K562 (cell line): Measurements from ENCODE around the gene ZBTB24. TPM values are rescaled to one million over a fixed set of nuclear protein-coding genes. Genes with fewer than 3 reads are reported as not detected.

ENCODE experiments used
- ELF1 ChIP-seq: fragments of 200-800 bp; sonication (Bioruptor generic); IDR thresholded peaks from 2 replicates; pipeline ENCODE4 v1.6.1; 2016; ENCODE audit warnings: missing genetic modification characterization, missing compliant biosample characterization
- HCFC1 ChIP-seq: IDR thresholded peaks from 2 replicates; pipeline ENCODE4 v1.6.1; 2012; ENCODE audit warnings: low read depth, low read length, improper control_type of control experiment
- NR2C2 ChIP-seq, 2 experiments: fragments of 200-800 bp in 1 of 2; sonication (Bioruptor generic) in 1 of 2; sonication (generic) in 1 of 2; formaldehyde crosslinking in 1 of 2; IDR thresholded peaks; 2 replicates each; pipeline versions ENCODE4 v1.6.1 to v1.8.0; 2016 to 2022; ENCODE audit warnings: mild to moderate bottlenecking in 1 of 2, missing compliant biosample characterization in 1 of 2, missing genetic modification characterization in 1 of 2, missing genetic modification reagents in 1 of 2
- POLR2G ChIP-seq: fragments of 200-400 bp; formaldehyde crosslinking; IDR thresholded peaks from 2 replicates; pipeline ENCODE4 v1.6.1; 2017; ENCODE audit warnings: low read depth, mild to moderate bottlenecking, antibody characterized with exemption, low read length, moderate library complexity
- ZBTB7A ChIP-seq: IDR thresholded peaks from 2 replicates; pipeline ENCODE4 v1.6.1; 2011; ENCODE audit warnings: low read depth, mild to moderate bottlenecking, low read length, moderate library complexity, borderline replicate concordance; ENCODE audit not compliant: control insufficient read depth
- polyA plus RNA-seq, 8 experiments: library from polyadenylated mRNA; depleted of rRNA in 4 of 8; stranded (reverse) in 5 of 8; unstranded in 3 of 8; fragments of >200 nt; fragmentation: Nextera tagmentation in 2 of 8; fragmentation: Illumina TruSeq in 1 of 8; extraction: Ambion mirVana in 2 of 8; extraction: Trizol in 1 of 8; gene quantifications; 2 replicates each; pipeline versions ENCODE4 v1.2.1 to v1.2.3, GENCODE V29; 2011 to 2014; ENCODE audit warnings: inconsistent platforms in 1 of 8, missing spikeins in 1 of 8
- total RNA-seq, 7 experiments: library from RNA; depleted of rRNA in 6 of 7; stranded (reverse); fragments of >200 nt in 6 of 7; fragmentation: Illumina TruSeq in 2 of 7; extraction: Trizol in 2 of 7; gene quantifications; 2 replicates each; pipeline versions ENCODE4 v1.2.1 to v1.2.3, GENCODE V29; 2011 to 2021; ENCODE audit warnings: low replicate concordance in 1 of 7
- TF ChIP-seq, protein P1 (sequence below), 3 experiments: fragments of 200-800 bp in 1 of 3; fragments of 250-450 bp in 1 of 3; fragments of 450-650 bp in 1 of 3; sonication (Bioruptor Pico) in 1 of 3; sonication (Bioruptor generic) in 1 of 3; formaldehyde crosslinking in 1 of 3; IDR thresholded peaks; 2 replicates each; pipeline versions ENCODE4 v1.6.1 to v1.8.0; 2016 to 2022; ENCODE audit warnings: mild to moderate bottlenecking in 2 of 3, missing genetic modification characterization in 2 of 3, missing compliant biosample characterization in 1 of 3, moderate library complexity in 1 of 3
- TF ChIP-seq, protein P2 (sequence below), 2 experiments: fragments of 450-650 bp in 1 of 2; sonication (generic) in 1 of 2; formaldehyde crosslinking in 1 of 2; IDR thresholded peaks; 2 replicates each; pipeline versions ENCODE4 v1.7.1 to v1.9.0; 2016 to 2022; ENCODE audit warnings: inconsistent platforms in 1 of 2, mild to moderate bottlenecking in 1 of 2, missing genetic modification reagents in 1 of 2

ZBTB24 gene
- total and polyA plus RNA-seq, 9 of the 15 experiments (the other 6 are each of a cell fraction or from before 2014, with no cell fraction given): 2.0 to 16.7 (median 8.3) TPM

DNA sequence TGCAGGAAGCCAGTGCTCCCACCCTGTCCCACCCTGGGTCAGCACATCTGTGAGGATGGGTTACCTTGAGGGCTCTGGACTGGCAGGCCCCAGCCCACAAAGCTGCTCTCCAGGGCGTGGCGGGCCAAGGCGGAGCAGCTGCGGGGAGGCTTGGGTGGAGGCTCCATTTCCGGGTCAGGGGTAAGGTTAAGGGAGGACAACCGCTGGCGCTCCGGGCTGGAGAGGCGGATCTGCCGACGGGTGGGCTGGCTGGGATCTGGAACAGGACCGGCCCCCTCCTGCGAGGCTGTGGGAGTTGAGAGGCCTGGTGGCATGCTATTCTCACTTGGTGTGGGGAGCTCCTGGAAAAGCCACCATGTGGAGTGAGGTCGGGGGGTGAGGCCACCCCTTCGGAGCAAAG, 36.9 kb downstream of the ZBTB24 start (continued):
- TF ChIP-seq, protein P1, sequence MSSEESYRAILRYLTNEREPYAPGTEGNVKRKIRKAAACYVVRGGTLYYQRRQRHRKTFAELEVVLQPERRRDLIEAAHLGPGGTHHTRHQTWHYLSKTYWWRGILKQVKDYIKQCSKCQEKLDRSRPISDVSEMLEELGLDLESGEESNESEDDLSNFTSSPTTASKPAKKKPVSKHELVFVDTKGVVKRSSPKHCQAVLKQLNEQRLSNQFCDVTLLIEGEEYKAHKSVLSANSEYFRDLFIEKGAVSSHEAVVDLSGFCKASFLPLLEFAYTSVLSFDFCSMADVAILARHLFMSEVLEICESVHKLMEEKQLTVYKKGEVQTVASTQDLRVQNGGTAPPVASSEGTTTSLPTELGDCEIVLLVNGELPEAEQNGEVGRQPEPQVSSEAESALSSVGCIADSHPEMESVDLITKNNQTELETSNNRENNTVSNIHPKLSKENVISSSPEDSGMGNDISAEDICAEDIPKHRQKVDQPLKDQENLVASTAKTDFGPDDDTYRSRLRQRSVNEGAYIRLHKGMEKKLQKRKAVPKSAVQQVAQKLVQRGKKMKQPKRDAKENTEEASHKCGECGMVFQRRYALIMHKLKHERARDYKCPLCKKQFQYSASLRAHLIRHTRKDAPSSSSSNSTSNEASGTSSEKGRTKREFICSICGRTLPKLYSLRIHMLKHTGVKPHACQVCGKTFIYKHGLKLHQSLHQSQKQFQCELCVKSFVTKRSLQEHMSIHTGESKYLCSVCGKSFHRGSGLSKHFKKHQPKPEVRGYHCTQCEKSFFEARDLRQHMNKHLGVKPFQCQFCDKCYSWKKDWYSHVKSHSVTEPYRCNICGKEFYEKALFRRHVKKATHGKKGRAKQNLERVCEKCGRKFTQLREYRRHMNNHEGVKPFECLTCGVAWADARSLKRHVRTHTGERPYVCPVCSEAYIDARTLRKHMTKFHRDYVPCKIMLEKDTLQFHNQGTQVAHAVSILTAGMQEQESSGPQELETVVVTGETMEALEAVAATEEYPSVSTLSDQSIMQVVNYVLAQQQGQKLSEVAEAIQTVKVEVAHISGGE (CRISPR knock-in tag; IDR thresholded peaks at IDR 0.05): peak in 1 of 3 experiments; percentile 58; a peak in 2 of 6 replicates
- TF ChIP-seq ELF1: 0 out of 2 replicates have a peak, but pooled peaks have one; percentile 27
- TF ChIP-seq NR2C2 (CRISPR knock-in tag; IDR thresholded peaks at IDR 0.05): peak; percentile 90
- TF ChIP-seq NR2C2 (tag; IDR thresholded peaks at IDR 0.05): peak; percentile 85
- TF ChIP-seq, protein P2, sequence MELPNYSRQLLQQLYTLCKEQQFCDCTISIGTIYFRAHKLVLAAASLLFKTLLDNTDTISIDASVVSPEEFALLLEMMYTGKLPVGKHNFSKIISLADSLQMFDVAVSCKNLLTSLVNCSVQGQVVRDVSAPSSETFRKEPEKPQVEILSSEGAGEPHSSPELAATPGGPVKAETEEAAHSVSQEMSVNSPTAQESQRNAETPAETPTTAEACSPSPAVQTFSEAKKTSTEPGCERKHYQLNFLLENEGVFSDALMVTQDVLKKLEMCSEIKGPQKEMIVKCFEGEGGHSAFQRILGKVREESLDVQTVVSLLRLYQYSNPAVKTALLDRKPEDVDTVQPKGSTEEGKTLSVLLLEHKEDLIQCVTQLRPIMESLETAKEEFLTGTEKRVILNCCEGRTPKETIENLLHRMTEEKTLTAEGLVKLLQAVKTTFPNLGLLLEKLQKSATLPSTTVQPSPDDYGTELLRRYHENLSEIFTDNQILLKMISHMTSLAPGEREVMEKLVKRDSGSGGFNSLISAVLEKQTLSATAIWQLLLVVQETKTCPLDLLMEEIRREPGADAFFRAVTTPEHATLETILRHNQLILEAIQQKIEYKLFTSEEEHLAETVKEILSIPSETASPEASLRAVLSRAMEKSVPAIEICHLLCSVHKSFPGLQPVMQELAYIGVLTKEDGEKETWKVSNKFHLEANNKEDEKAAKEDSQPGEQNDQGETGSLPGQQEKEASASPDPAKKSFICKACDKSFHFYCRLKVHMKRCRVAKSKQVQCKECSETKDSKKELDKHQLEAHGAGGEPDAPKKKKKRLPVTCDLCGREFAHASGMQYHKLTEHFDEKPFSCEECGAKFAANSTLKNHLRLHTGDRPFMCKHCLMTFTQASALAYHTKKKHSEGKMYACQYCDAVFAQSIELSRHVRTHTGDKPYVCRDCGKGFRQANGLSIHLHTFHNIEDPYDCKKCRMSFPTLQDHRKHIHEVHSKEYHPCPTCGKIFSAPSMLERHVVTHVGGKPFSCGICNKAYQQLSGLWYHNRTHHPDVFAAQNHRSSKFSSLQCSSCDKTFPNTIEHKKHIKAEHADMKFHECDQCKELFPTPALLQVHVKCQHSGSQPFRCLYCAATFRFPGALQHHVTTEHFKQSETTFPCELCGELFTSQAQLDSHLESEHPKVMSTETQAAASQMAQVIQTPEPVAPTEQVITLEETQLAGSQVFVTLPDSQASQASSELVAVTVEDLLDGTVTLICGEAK (IDR thresholded peaks at IDR 0.05): peak; percentile 46; the same call in 1 of the 2 replicates
- TF ChIP-seq, protein P2 (CRISPR knock-in tag; IDR thresholded peaks at IDR 0.05): no peak
- TF ChIP-seq ZBTB7A: peak; percentile 58; the same call in 1 of the 2 replicates
- TF ChIP-seq HCFC1: peak; percentile 16; the same call in 1 of the 2 replicates
- peak; percentile 70 for TF ChIP-seq POLR2G
- TF ChIP-seq, all 486 proteins: peak for 15
